NCI-H2227 (cell line): Measurements from ENCODE around the gene PLEKHM2.

Experiments used
- DNase-seq: peaks from one replicate; lab custom pipeline; 2025; ENCODE audit not compliant: unreplicated experiment; lab: John Stamatoyannopoulos, UW

Gene PLEKHM2

GRCh38 chr1:15724949-15725880, 41.1 kb downstream of the PLEKHM2 start:
- no peak for DNase-seq

DNA sequence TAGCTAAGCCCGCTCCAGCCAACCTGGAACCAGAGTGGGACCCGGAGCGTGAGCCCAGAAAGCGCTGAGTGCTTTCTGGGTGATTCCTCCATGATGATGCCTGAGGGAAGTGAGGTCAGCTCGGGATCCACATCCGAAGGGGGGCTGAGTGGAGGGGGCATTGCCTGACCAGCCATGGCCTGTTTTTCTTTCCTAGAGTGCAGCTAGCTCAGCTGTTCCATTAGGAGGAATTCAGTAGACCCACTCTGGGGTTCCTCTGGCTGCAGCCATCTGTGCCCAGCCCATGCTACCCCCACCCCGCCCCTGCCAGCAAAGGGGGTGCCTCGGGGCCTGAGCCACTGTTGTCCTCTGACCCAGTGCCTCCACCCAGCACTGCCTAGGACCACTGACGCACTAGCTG, 42.4 kb downstream of the PLEKHM2 start:
- DNase-seq, result no peak

GRCh38 chr1:15727021-15727420, 42.9 kb downstream of the PLEKHM2 start:
- no peak for DNase-seq

DNA sequence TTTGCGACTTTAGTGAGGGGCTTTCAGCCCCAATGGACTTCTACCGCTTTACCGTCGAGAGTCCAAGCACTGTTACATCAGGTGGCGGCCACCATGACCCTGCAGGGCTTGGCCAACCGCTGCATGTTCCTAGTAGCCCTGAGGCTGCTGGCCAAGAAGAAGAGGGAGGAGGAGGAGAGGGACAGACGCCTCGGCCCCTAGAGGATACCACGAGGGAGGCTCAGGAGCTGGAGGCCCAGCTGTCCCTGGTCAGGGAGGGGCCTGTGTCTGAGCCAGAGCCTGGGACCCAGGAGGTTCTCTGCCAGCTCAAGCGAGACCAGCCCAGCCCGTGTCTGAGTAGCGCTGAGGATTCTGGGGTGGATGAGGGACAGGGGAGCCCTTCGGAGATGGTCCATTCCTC, 43.3 kb downstream of the PLEKHM2 start:
- no peak for DNase-seq

GRCh38 chr1:15727866-15728534, 43.9 kb downstream of the PLEKHM2 start:
- no peak for DNase-seq

- no peak for DNase-seq
These were observed 45.0 kb downstream of the PLEKHM2 start for GRCh38 chr1:15728937-15729657.

- DNase-seq, result no peak
These were observed 46.3 kb downstream of the PLEKHM2 start for GRCh38 chr1:15730423-15730822.

DNA sequence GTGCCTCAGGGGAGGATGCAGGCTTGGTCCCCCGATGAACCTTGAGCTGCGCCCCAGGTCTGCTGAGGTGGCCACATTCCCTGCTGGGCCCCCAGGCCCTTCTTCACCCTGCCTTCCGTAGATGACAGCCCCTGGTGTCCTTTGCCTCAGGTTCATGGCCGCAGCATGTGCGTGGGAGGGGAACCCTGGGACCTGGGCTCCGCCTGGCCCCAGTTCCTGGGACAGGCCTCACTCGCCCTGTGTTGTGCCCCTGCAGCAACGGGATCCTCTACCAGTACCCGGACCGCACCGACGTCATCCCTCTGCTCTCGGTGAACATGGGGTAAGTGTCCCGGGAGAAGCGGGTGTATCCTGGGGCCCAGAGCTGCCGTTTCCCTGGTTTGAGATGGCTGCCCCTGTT, 46.8 kb downstream of the PLEKHM2 start:
- DNase-seq, result no peak

GRCh38 chr1:15731735-15732685, 47.9 kb downstream of the PLEKHM2 start:
- no peak for DNase-seq

DNA sequence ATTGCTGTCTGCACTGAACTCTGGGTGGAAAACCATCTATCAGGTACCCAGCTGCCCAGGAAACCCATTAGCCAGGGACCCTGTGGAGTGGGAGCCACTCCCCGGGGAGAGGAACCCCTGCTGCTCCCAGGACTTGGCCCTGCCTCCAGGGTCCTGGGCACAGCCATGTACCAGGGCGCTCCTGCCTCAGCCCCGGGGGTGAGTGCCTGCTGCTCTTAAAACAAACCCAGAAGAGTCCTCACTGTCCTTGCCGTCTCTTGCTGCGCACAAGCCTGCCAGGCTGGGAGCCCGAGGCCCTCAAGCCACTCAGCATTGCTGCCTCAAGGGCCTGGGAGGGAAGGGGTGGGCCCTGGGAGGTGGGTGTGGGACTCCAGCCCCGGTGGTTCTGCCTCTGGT, 48.6 kb downstream of the PLEKHM2 start:
- DNase-seq, result no peak

- DNase-seq, result no peak
These were observed 49.2 kb downstream of the PLEKHM2 start for GRCh38 chr1:15733218-15733725.

GRCh38 chr1:15733726-15734226, 49.7 kb downstream of the PLEKHM2 start:
- DNase-seq, result no peak

GRCh38 chr1:15734296-15734695, 50.2 kb downstream of the PLEKHM2 start:
- DNase-seq, result no peak

- no peak for DNase-seq
These were observed 50.8 kb downstream of the PLEKHM2 start for GRCh38 chr1:15734901-15735300.

- no peak for DNase-seq
These were observed 51.4 kb downstream of the PLEKHM2 start for GRCh38 chr1:15735304-15736037.

DNA sequence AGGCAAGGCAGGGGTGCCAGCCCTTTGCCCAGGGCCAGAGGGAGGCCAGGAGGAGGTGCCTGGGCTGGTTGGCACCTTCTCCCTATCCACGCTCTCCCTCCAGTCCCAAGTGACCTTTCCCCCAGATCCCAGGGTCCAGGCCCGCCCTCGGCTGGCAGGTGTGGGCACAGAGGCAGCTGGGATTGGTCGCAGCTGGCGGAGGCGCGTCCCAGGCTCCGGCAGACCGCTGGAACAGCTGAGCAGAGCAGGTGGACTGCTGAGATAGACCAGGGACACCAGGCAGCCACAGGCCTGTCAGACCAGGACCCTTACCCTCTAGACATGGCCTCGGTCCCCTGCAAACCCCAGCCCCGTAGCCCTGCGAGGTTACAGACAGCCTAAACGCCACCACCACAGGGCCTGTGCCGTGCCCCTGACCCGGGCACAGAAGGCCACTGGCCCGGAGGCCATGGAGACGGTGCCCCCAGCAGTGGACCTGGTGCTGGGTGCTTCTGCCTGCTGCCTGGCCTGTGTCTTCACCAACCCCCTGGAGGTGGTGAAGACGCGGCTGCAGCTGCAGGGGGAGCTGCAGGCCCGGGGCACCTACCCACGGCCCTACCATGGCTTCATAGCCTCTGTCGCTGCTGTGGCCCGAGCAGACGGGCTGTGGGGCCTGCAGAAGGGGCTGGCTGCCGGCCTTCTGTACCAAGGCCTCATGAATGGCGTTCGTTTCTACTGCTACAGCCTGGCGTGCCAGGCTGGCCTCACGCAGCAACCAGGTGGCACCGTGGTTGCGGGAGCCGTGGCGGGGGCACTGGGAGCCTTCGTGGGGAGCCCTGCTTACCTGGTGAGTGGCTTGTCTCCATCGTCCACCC, 52.1 kb downstream of the PLEKHM2 start, which contains the start of gene SLC25A34:
Gene SLC25A34 (plus strand): TSS at position 221 of the 854 bp plus-strand sequence. CDS start 228 bp downstream, at position 449.
- peak; percentile 38 for DNase-seq

DNA sequence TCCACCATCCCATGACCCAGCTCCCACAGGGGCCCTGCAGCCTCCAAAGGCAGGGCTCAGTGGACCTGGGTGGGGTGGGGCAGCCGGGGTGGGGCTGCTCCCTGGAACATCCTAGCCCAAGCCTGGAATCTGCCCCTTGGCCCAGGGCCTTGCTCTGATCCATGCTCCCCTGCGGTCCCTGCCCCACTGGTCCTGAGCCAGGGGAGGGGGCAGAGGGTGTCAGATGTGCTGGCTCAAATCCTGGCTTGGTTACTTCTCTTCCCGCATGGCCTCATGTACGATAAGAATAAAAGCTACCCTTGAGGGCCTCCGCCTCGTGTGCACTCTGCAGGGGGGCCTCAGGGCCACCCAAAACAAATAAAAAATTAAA, 52.8 kb downstream of the PLEKHM2 start:
- no peak for DNase-seq
